HepG2 (cell line): ENCODE data around the gene ECM1. TPM values are rescaled to one million over a fixed set of nuclear protein-coding genes. Genes with fewer than 3 reads are reported as not detected.

ENCODE experiments used
- ARID3A ChIP-seq: IDR thresholded peaks from 2 replicates; pipeline ENCODE4 v1.6.1; 2012; ENCODE audit warnings: low read depth, low read length, improper control_type of control experiment
- CBX2 ChIP-seq, 2 experiments: fragments of 200-600 bp in 1 of 2; sonication (generic); formaldehyde crosslinking in 1 of 2; IDR thresholded peaks; 2 replicates each; pipeline versions ENCODE4 v1.7.0 to v1.8.1; 2018 to 2022; ENCODE audit warnings: low read depth in 2 of 2, low read length in 1 of 2, mild to moderate bottlenecking in 1 of 2, missing genetic modification reagents in 1 of 2
- MIER2 ChIP-seq: IDR thresholded peaks from 2 replicates; pipeline ENCODE4 v1.6.1; 2016; ENCODE audit warnings: missing biosample characterization, missing genetic modification reagents
- SIX1 ChIP-seq: sonication (generic); formaldehyde crosslinking; IDR thresholded peaks from 2 replicates; pipeline ENCODE4 v1.4.0; 2020; ENCODE audit warnings: missing genetic modification reagents, borderline replicate concordance
- TEAD2 ChIP-seq: sonication (generic); formaldehyde crosslinking; IDR thresholded peaks from 2 replicates; pipeline ENCODE4 v1.9.0; 2021; ENCODE audit warnings: missing genetic modification reagents
- ZFP37 ChIP-seq: sonication (generic); formaldehyde crosslinking; IDR thresholded peaks from 2 replicates; pipeline ENCODE4 v1.4.0; 2020; ENCODE audit warnings: missing genetic modification reagents, borderline replicate concordance
- ZNF414 ChIP-seq: sonication (generic); formaldehyde crosslinking; IDR thresholded peaks from 2 replicates; pipeline ENCODE4 v1.5.0; 2020; ENCODE audit warnings: missing genetic modification reagents
- ZNF605 ChIP-seq: sonication (generic); formaldehyde crosslinking; IDR thresholded peaks from 2 replicates; pipeline ENCODE4 v1.8.0; 2022; ENCODE audit warnings: mild to moderate bottlenecking, missing genetic modification reagents
- ZNF775 ChIP-seq: sonication (generic); formaldehyde crosslinking; IDR thresholded peaks from 2 replicates; pipeline ENCODE4 v1.4.0; 2020; ENCODE audit warnings: missing genetic modification reagents, mild to moderate bottlenecking, moderate library complexity, borderline replicate concordance
- polyA plus RNA-seq, 8 experiments: library from polyadenylated mRNA; depleted of rRNA in 3 of 8; stranded (reverse) in 7 of 8; unstranded in 1 of 8; fragments of >200 nt; fragmentation: Illumina TruSeq in 4 of 8; extraction: Trizol in 4 of 8; gene quantifications; 2 replicates each; pipeline versions ENCODE4 v1.2.1 to v1.2.3, GENCODE V29; 2011 to 2016; ENCODE audit warnings: low read depth in 4 of 8, missing spikeins in 1 of 8, mixed read lengths in 1 of 8; ENCODE audit not compliant: insufficient read depth in 1 of 8
- total RNA-seq, 5 experiments: library from RNA; depleted of rRNA; stranded (reverse); fragments of >200 nt; fragmentation: Illumina TruSeq; extraction: Trizol; gene quantifications; 2 replicates each; pipeline ENCODE4 v1.2.3, GENCODE V29; 2016; ENCODE audit warnings: low read depth in 1 of 5
- TF ChIP-seq, protein P1 (sequence below): sonication (generic); formaldehyde crosslinking; IDR thresholded peaks from 2 replicates; pipeline ENCODE4 v1.4.0; 2020; ENCODE audit warnings: missing genetic modification reagents, borderline replicate concordance
- TF ChIP-seq, protein P2 (sequence below): sonication (generic); formaldehyde crosslinking; IDR thresholded peaks from 2 replicates; pipeline ENCODE4 v1.5.0; 2020; ENCODE audit warnings: mild to moderate bottlenecking, missing genetic modification reagents
- TF ChIP-seq, protein P3 (sequence below): sonication (generic); formaldehyde crosslinking; IDR thresholded peaks from 2 replicates; pipeline ENCODE4 v1.4.0; 2020; ENCODE audit warnings: low read depth, missing genetic modification reagents
- TF ChIP-seq, protein P4 (sequence below): sonication (generic); formaldehyde crosslinking; IDR thresholded peaks from 2 replicates; pipeline ENCODE4 v1.4.0; 2020; ENCODE audit warnings: mild to moderate bottlenecking, missing genetic modification reagents

Gene ECM1
- total and polyA plus RNA-seq, 2 of the 13 experiments (the other 11 are each of a cell fraction or from before 2014, with no cell fraction given): 0.42 to 1.0 TPM

DNA sequence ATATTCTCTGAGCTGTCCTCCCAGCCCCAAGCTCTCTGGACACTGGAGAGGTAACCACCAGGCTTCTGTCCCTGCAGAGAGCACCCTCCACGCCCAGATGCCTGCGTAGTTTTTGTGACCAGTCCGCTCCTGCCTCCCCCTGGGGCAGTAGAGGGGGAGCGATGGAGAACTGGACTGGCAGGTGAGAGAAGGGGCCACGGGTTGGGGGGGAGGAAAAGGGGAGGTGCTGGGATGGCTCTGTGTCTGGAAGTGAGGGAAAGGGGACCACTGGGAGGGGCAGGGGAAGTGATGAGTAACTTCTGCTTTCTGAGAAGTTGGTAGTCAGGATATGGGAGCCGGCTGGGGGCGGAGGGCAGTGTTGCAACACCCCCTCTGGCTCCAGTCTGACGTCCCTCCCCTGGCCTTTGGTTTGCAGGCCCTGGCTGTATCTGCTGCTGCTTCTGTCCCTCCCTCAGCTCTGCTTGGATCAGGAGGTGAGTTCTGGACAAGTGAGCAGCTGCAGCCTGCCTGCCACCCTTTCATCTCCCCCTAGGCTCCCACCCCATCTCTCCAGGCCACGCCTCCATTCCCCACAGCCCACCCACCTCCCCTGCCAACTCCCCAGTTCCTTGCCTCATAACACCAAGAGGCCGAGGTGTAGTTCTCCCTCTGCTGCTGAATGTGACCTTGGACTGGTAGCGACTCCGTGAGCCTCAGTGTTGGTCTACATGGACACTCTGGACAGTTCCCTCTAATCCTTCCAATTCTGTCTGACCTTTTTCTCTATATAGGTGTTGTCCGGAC is 44.4 kb downstream of the ECM1 start (continued):
- TF ChIP-seq, protein P1, sequence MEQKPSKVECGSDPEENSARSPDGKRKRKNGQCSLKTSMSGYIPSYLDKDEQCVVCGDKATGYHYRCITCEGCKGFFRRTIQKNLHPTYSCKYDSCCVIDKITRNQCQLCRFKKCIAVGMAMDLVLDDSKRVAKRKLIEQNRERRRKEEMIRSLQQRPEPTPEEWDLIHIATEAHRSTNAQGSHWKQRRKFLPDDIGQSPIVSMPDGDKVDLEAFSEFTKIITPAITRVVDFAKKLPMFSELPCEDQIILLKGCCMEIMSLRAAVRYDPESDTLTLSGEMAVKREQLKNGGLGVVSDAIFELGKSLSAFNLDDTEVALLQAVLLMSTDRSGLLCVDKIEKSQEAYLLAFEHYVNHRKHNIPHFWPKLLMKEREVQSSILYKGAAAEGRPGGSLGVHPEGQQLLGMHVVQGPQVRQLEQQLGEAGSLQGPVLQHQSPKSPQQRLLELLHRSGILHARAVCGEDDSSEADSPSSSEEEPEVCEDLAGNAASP (CRISPR knock-in tag): peak; percentile 68; the same call in 1 of the 2 replicates
- TF ChIP-seq, protein P2, sequence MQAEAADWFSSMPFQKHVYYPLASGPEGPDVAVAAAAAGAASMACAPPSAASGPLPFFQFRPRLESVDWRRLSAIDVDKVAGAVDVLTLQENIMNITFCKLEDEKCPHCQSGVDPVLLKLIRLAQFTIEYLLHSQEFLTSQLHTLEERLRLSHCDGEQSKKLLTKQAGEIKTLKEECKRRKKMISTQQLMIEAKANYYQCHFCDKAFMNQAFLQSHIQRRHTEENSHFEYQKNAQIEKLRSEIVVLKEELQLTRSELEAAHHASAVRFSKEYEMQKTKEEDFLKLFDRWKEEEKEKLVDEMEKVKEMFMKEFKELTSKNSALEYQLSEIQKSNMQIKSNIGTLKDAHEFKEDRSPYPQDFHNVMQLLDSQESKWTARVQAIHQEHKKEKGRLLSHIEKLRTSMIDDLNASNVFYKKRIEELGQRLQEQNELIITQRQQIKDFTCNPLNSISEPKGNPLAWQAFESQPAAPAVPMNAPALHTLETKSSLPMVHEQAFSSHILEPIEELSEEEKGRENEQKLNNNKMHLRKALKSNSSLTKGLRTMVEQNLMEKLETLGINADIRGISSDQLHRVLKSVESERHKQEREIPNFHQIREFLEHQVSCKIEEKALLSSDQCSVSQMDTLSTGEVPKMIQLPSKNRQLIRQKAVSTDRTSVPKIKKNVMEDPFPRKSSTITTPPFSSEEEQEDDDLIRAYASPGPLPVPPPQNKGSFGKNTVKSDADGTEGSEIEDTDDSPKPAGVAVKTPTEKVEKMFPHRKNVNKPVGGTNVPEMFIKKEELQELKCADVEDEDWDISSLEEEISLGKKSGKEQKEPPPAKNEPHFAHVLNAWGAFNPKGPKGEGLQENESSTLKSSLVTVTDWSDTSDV (CRISPR knock-in tag): no peak
- TF ChIP-seq ARID3A (no peak), CBX2 (IDR thresholded peaks at IDR 0.05; ENCODE audit: low read depth, low read length) (no peak), CBX2 (CRISPR knock-in tag; IDR thresholded peaks at IDR 0.05; ENCODE audit: low read depth) (no peak), ZNF775 (CRISPR knock-in tag) (no peak), MIER2 (CRISPR knock-in tag) (peak; percentile 15; the same call in 1 of the 2 replicates), ZNF414 (CRISPR knock-in tag) (no peak), ZFP37 (peak; percentile 65; the same call in 1 of the 2 replicates), ZNF605 (0 out of 2 replicates have a peak, but pooled peaks have one; percentile 52), SIX1 (CRISPR knock-in tag) (0 out of 2 replicates have a peak, but pooled peaks have one; percentile 43), TEAD2 (CRISPR knock-in tag) (no peak)
- TF ChIP-seq, protein P3, sequence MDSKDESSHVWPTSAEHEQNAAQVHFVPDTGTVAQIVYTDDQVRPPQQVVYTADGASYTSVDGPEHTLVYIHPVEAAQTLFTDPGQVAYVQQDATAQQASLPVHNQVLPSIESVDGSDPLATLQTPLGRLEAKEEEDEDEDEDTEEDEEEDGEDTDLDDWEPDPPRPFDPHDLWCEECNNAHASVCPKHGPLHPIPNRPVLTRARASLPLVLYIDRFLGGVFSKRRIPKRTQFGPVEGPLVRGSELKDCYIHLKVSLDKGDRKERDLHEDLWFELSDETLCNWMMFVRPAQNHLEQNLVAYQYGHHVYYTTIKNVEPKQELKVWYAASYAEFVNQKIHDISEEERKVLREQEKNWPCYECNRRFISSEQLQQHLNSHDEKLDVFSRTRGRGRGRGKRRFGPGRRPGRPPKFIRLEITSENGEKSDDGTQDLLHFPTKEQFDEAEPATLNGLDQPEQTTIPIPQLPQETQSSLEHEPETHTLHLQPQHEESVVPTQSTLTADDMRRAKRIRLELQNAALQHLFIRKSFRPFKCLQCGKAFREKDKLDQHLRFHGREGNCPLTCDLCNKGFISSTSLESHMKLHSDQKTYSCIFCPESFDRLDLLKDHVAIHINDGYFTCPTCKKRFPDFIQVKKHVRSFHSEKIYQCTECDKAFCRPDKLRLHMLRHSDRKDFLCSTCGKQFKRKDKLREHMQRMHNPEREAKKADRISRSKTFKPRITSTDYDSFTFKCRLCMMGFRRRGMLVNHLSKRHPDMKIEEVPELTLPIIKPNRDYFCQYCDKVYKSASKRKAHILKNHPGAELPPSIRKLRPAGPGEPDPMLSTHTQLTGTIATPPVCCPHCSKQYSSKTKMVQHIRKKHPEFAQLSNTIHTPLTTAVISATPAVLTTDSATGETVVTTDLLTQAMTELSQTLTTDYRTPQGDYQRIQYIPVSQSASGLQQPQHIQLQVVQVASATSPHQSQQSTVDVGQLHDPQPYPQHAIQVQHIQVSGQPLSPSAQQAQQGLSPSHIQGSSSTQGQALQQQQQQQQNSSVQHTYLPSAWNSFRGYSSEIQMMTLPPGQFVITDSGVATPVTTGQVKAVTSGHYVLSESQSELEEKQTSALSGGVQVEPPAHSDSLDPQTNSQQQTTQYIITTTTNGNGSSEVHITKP (CRISPR knock-in tag): peak; percentile 67; the same call in 1 of the 2 replicates
- TF ChIP-seq, protein P4, sequence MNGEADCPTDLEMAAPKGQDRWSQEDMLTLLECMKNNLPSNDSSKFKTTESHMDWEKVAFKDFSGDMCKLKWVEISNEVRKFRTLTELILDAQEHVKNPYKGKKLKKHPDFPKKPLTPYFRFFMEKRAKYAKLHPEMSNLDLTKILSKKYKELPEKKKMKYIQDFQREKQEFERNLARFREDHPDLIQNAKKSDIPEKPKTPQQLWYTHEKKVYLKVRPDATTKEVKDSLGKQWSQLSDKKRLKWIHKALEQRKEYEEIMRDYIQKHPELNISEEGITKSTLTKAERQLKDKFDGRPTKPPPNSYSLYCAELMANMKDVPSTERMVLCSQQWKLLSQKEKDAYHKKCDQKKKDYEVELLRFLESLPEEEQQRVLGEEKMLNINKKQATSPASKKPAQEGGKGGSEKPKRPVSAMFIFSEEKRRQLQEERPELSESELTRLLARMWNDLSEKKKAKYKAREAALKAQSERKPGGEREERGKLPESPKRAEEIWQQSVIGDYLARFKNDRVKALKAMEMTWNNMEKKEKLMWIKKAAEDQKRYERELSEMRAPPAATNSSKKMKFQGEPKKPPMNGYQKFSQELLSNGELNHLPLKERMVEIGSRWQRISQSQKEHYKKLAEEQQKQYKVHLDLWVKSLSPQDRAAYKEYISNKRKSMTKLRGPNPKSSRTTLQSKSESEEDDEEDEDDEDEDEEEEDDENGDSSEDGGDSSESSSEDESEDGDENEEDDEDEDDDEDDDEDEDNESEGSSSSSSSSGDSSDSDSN (CRISPR knock-in tag): peak; percentile 57
